Heart left ventricle (tissue), 16 donors: ENCODE measurements around the gene NDUFV1. TPM values are rescaled to one million over a fixed set of nuclear protein-coding genes. Genes with fewer than 3 reads are reported as not detected.
"Not testable (repeated sequence)": the region's sequence is repeated elsewhere in the genome, so short reads cannot be mapped to it uniquely, and the experiment has no call there.

Experiments
- ATAC-seq, 4 donors: fragments of 200-7000 bp; cut with Tn5 transposase; one replicate each; pipeline ENCODE4 v1.9.1; 2020 to 2022; ENCODE audit warnings: moderate library complexity in 4 of 4, mild to moderate bottlenecking in 3 of 4, moderate number of reproducible peaks in 1 of 4
- DNase-seq, 5 donors: peaks; one replicate each; pipeline ENCODE4 v3.0.0-alpha.2; 2020
- H3K27ac ChIP-seq, 12 donors: fragments of 200-600 bp; sonication (generic) in 4 of 12; one replicate each; pipeline versions ENCODE4 v1.5.0 to v1.8.0; 2016 to 2022; ENCODE audit warnings: mild to moderate bottlenecking in 2 of 12
- H3K27me3 ChIP-seq, 9 donors: fragments of 200-600 bp; sonication (generic) in 2 of 9; one replicate each; pipeline versions ENCODE4 v1.5.1 to v1.8.0; 2016 to 2022; ENCODE audit warnings: mild to moderate bottlenecking in 3 of 9
- H3K36me3 ChIP-seq, 9 donors: fragments of 200-600 bp; sonication (generic) in 2 of 9; one replicate each; pipeline versions ENCODE4 v1.5.0 to v1.8.0; 2018 to 2022; ENCODE audit warnings: mild to moderate bottlenecking in 2 of 9
- H3K4me1 ChIP-seq, 12 donors: fragments of 200-600 bp; sonication (generic) in 4 of 12; one replicate each; pipeline versions ENCODE4 v1.5.0 to v1.8.0; 2016 to 2022; ENCODE audit warnings: mild to moderate bottlenecking in 3 of 12
- H3K4me3 ChIP-seq, 12 donors: fragments of 200-600 bp; sonication (generic) in 4 of 12; one replicate each; pipeline versions ENCODE4 v1.5.0 to v1.8.0; 2017 to 2022; ENCODE audit warnings: mild to moderate bottlenecking in 9 of 12, moderate library complexity in 4 of 12
- H3K9me3 ChIP-seq, 12 donors: fragments of 200-600 bp; sonication (generic) in 4 of 12; one replicate each; pipeline versions ENCODE4 v1.5.0 to v1.8.0; 2016 to 2022; ENCODE audit warnings: mild to moderate bottlenecking in 1 of 12
- POLR2A ChIP-seq, 2 donors: fragments of 450-650 bp; IDR thresholded peaks; one replicate each; pipeline ENCODE4 v1.6.1; 2017; ENCODE audit warnings: antibody characterized with exemption in 2 of 2, mild to moderate bottlenecking in 2 of 2, moderate library complexity in 2 of 2
- WGBS, 4 donors: extraction: QIAGEN DNeasy Blood & Tissue Kit in 2 of 4; methylation state at CpG; one replicate each; pipeline versions ENCODE4 v1.1.5 to v1.1.7; 2013 to 2018; 5-methylcytosine and 5-hydroxymethylcytosine counted together
- intact Hi-C, 10 donors: fragments of 100-400 bp; cut with DNase I; formaldehyde crosslinking; loops; one replicate each; pipeline versions ENCODE4 v1.11.1 to v1.14.2; 2022
- polyA plus RNA-seq, 2 donors: library from polyadenylated mRNA; stranded (reverse); fragments of 200-250 nt; gene quantifications; one replicate each; pipeline ENCODE4 v1.2.3, GENCODE V29; 2013
- total RNA-seq, 9 donors: library from RNA; depleted of rRNA in 2 of 9; stranded (reverse); fragments of >200 nt in 2 of 9; fragmentation: NEBNext Ultra II Directional in 3 of 9; extraction: Animal tissue kit (Norgen Biotek cat#: 25700) in 3 of 9; gene quantifications; one replicate each; pipeline versions ENCODE4 v1.1.0 to v1.2.4, GENCODE V29; 2016 to 2023
- TF ChIP-seq, protein P1 (sequence below), 12 donors: fragments of 200-600 bp; sonication (generic) in 4 of 12; IDR thresholded peaks; one replicate each; pipeline versions ENCODE4 v1.5.0 to v1.8.0; 2018 to 2022; ENCODE audit warnings: antibody characterized with exemption in 12 of 12, mild to moderate bottlenecking in 5 of 12
- donor health status: ischemic (EF 13 %, LVEDD 7.1; RV severe dilation, severe dysfunction).
- donor health status: healthy with polysubstance abuse.
- donor health status: DM: no; HTN: yes; CAD: no.
- donor health status: DM: no; HTN: no; CAD: no.
- donor health status: ischemic (EF 25% LVEDD 6.9; RV normal size, moderate dysfunction).
- donor health status: ischemic (EF 25% LVEDD 5.7; RV mildly dilated, moderate dysfunction).
- donor health status: healthy.
- donor health status: DM: yes; HTN: yes; CAD: no.
- donor health status: ischemic (EF 35%, LVEDD 5.7; RV mildly dilated, moderate dysfunction).
- donor health status: nonischemic (EF 11% LVEDD 7.7; RV severe dilation, severe dysfunction).
- donor health status: DM: yes; HTN: yes; CAD: no.
- donor health status: PGD.
- donor health status: ischemic (EF 29% LVEDD 5.4; RV normal size, mild dysfunction).
- donor health status: nonischemic (EF 23%, LVEDD 6.1; RV moderate dilation, normal function).

The NDUFV1 gene
- total and polyA plus RNA-seq, 11 donors, result 340 to 897 (median 540) TPM

DNA sequence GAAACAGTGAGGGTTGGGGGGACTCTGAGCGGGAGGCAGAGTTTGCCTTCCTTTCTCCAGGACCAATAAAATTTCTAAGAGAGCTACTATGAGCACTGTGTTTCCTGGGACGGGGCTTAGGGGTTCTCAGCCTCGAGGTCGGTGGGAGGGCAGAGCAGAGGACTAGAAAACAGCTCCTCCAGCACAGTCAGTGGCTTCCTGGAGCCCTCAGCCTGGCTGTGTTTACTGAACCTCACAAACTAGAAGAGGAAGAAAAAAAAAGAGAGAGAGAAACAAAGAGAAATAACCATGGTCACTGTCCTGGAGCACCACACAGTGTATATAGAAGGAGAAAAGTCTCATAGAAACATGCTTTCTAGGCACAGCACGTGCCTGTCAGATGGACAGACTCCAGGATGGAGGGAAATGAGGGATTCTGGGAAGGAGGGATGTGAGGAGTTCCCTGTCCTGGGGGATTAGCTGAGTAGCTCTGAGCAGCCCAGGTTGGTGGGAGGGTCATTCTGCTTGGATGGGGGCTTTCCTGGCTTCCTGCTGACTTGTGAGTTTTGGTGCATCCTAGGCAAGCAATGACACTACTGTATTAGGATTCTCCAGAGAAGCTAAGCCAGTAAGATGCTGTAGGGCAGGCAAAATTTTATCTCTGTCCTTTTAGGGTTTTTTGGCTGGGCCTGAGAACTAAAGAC is 20.0 kb upstream of the NDUFV1 start:
- Histone ChIP-seq H3K4me1 (peaks cover 0 to 47% (median 12%) of the 10 kb centered on the region in 12 donors), H3K36me3 (peaks cover 0 to 44% (median 24%) of the 10 kb centered on the region in 9 donors), H3K4me3 (no peak overlapping the region), H3K27me3 (no peaks in the 10 kb centered on the region), H3K9me3 (no peaks in the 10 kb centered on the region), H3K27ac (no peak overlapping the region)
- 75 to 89% (median 85%) methylated on average over 5 of the region's 5 CpGs for WGBS, 4 donors
- DNase-seq (no peak), ATAC-seq (no peak)
- intact Hi-C loops, result no loop called here
- TF ChIP-seq, protein P1, sequence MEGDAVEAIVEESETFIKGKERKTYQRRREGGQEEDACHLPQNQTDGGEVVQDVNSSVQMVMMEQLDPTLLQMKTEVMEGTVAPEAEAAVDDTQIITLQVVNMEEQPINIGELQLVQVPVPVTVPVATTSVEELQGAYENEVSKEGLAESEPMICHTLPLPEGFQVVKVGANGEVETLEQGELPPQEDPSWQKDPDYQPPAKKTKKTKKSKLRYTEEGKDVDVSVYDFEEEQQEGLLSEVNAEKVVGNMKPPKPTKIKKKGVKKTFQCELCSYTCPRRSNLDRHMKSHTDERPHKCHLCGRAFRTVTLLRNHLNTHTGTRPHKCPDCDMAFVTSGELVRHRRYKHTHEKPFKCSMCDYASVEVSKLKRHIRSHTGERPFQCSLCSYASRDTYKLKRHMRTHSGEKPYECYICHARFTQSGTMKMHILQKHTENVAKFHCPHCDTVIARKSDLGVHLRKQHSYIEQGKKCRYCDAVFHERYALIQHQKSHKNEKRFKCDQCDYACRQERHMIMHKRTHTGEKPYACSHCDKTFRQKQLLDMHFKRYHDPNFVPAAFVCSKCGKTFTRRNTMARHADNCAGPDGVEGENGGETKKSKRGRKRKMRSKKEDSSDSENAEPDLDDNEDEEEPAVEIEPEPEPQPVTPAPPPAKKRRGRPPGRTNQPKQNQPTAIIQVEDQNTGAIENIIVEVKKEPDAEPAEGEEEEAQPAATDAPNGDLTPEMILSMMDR (IDR thresholded peaks at IDR 0.05), result no peak

DNA sequence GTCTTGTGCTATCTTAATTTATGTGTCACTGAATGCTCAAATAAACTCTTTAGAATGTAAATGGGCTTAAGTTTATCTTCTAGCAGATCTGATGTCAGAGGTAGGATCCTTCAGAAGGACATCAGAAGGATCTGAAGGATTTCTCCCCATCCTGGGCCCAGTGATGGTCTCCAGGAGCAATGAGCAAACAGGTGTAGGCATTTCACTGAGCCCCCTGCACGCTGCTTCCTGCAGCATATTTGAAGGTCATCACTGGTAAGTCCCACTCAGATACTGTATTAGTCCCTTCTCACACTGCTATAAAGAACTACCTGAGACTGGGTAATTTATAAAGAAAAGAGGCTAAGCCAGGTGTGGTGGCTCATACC is 18.6 kb upstream of the NDUFV1 start:
- peaks cover 0 to 35% (median 9%) of the 10 kb centered on the region in 12 donors for H3K4me1 ChIP-seq
- peak overlapping the region in 1 of 12 donors; percentile 67 for H3K27ac ChIP-seq
- no peaks in the 10 kb centered on the region for H3K9me3 ChIP-seq
- 92 to 96% (median 93%) methylated on average over 1 of the region's 1 CpG for WGBS, 4 donors
- DNase-seq (no peak), ATAC-seq (no peak)
- intact Hi-C loops, result no loop called here
- H3K27me3 ChIP-seq, result no peaks in the 10 kb centered on the region
- H3K4me3 ChIP-seq, result no peak overlapping the region
- TF ChIP-seq POLR2A (IDR thresholded peaks at IDR 0.05), result no peak
- TF ChIP-seq, protein P1 (IDR thresholded peaks at IDR 0.05), result no peak
- peaks cover 0 to 44% (median 24%) of the 10 kb centered on the region in 9 donors for H3K36me3 ChIP-seq

DNA sequence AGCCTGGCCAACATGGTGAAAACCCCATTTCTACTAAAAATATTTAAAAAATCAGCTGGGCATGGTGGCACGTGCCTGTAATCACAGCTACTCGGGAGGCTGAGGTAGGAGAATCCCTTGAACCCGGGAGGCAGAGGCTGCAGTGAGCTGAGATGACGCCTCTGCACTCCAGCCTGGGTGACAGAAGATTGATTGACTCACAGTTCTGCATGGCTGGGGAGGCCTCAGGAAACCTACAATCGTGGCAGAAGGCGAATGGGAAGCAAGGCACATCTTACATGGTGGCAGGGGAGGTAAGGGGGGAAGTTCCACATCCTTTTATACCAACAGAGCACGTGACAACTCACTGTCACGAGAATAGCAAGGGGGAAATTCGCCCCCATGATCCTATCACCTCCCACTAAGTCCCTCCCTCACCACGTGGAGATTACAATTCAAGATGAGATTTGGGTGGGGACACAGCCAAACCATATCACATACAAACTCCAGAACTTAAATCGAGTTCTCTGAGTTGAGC is 17.8 kb upstream of the NDUFV1 start:
- DNase-seq, H3K27ac ChIP-seq, H3K4me3 ChIP-seq, H3K27me3 ChIP-seq, H3K9me3 ChIP-seq, ATAC-seq, intact Hi-C loops: not testable (repeated sequence)
- Histone ChIP-seq H3K36me3 (peaks cover 0 to 44% (median 24%) of the 10 kb centered on the region in 9 donors), H3K4me1 (peaks cover 0 to 34% (median 9%) of the 10 kb centered on the region in 12 donors)
- 72 to 80% (median 76%) methylated on average over 11 of the region's 11 CpGs for WGBS, 4 donors

DNA sequence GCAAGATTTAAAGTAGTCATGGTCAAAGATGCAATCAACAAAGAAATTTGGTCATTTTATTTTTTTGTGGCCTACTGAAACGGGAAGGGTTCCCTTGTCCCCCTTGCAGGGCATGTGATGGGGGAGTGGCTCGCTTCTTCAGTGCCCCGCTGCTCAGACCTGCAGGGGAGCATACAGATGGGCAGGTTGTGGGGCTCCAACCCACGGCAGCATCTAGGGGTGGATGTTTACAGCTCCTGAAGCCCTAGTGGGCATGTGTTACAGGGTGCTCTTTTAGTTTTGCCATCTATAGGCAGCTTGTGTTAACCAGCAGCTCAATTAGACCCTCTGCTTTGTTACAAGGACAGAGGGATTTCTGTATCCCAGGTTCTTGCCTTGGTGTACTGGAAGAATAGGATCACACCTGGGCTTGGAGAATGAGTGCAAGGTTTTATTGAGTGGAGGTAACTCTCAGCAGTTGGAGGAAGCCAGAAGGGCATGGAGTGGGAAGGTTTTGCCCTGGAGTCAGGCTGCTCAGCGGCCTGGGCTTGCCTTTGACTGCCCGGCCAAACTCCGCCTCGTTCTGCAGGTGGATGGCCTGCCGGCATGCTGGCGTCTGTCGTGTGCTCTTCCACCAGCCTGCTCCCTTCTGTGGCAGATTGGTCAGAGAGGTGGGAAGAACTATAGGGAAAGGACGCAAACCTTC is 13.7 kb upstream of the NDUFV1 start:
- H3K36me3 ChIP-seq, result peaks cover 0 to 16% (median 6%) of the 10 kb centered on the region in 9 donors
- TF ChIP-seq POLR2A (IDR thresholded peaks at IDR 0.05), result no peak
- TF ChIP-seq, protein P1 (IDR thresholded peaks at IDR 0.05), result no peak
- ATAC-seq, result no peak
- H3K27me3 ChIP-seq, result no peaks in the 10 kb centered on the region
- intact Hi-C loops, result no loop called here
- no peak overlapping the region for H3K27ac ChIP-seq
- H3K4me3 ChIP-seq, result no peak overlapping the region
- WGBS, 4 donors, result 74 to 76% (median 74%) methylated on average over 12 of the region's 12 CpGs
- DNase-seq, result no peak
- peaks cover 0 to 6% (median 0%) of the 10 kb centered on the region in 12 donors for H3K9me3 ChIP-seq
- H3K4me1 ChIP-seq, result peaks cover 0 to 4% (median 0%) of the 10 kb centered on the region in 12 donors
